Measurements from ENCODE around the gene KLB. TPM values are rescaled to one million over a fixed set of nuclear protein-coding genes. Genes with fewer than 3 reads are reported as not detected.
"Not testable (repeated sequence)": the region's sequence is repeated elsewhere in the genome, so short reads cannot be mapped to it uniquely, and the experiment has no call there.

KLB gene
- total RNA-seq, 1 donor from 2014 or later, result not detected

DNA sequence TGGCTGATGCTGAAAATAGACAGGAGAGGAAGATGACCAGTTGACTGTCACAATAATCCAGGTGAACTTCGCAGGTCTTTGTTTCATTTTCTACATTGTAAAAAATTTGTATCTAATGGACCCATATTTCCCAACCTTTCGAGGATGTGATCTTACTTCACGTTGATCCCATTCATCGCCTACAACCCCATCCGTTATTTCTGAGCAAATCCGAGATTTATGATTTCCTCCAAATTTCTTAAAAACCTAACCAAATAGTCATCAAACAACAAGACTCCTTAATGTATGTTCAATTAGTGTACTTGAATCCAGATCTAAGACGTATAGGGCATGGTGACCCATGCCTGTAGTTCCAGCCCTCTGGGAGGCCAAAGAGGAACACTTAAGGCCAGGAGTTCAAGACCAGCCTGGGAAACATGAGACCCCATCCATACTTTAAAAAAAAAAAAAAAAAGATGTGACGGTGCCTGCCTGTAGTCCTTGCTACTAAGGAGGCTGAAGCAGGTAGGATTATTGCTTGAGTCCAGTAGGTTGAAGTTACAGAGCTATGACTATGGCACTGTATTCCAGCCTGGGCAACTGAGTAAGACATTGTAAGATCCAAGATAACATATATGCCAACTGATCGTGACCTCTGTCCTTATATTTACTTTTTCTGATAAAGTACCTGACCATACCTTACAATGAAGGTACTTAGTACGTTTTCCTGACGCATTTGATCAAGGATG is 46.3 kb downstream of the KLB start:
- no peaks in the 10 kb centered on the region for H3K9me3 Mint-ChIP-seq
- H3K36me3 Mint-ChIP-seq (ENCODE audit: low read depth), result peaks cover 34% of the 10 kb centered on the region
- peaks cover 34% of the 10 kb centered on the region for H3K4me1 Mint-ChIP-seq
- TF ChIP-seq, protein P1, sequence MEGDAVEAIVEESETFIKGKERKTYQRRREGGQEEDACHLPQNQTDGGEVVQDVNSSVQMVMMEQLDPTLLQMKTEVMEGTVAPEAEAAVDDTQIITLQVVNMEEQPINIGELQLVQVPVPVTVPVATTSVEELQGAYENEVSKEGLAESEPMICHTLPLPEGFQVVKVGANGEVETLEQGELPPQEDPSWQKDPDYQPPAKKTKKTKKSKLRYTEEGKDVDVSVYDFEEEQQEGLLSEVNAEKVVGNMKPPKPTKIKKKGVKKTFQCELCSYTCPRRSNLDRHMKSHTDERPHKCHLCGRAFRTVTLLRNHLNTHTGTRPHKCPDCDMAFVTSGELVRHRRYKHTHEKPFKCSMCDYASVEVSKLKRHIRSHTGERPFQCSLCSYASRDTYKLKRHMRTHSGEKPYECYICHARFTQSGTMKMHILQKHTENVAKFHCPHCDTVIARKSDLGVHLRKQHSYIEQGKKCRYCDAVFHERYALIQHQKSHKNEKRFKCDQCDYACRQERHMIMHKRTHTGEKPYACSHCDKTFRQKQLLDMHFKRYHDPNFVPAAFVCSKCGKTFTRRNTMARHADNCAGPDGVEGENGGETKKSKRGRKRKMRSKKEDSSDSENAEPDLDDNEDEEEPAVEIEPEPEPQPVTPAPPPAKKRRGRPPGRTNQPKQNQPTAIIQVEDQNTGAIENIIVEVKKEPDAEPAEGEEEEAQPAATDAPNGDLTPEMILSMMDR (conservative IDR thresholded peaks at IDR 0.05), result no peak
- no peak for DNase-seq (ENCODE audit: low read depth, low spot score)
- H3K27ac Mint-ChIP-seq (ENCODE audit: unreplicated experiment), result no peak overlapping the region
- H3K4me3 Mint-ChIP-seq, result peak overlapping the region; percentile 23
- H3K27me3 Mint-ChIP-seq (ENCODE audit: low read depth), result no peaks in the 10 kb centered on the region

DNA sequence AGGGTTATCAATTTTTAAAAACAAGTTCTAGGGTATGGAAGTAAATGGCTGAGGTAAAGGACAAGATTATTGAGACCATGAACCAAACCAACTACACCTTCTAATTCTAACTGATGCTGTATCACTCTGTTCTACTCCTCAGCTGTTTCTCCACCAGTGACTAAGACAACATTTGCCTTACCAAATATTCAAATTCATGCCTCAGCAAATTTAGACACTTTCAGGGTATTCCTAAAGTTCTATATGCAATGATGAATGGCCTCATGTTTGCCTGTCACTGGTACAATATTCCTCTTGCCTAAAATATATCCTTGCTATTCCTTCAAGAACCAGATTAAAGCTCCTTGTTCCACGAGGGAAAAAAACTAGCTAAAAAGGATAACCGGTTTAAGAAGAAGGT is 47.0 kb downstream of the KLB start:
- no peaks in the 10 kb centered on the region for H3K9me3 Mint-ChIP-seq
- peak overlapping the region; percentile 20 for H3K4me3 Mint-ChIP-seq
- TF ChIP-seq, protein P1 (conservative IDR thresholded peaks at IDR 0.05), result no peak
- no peak for DNase-seq (ENCODE audit: low read depth, low spot score)
- no peaks in the 10 kb centered on the region for H3K27me3 Mint-ChIP-seq (ENCODE audit: low read depth)
- H3K4me1 Mint-ChIP-seq, result peaks cover 39% of the 10 kb centered on the region
- H3K36me3 Mint-ChIP-seq (ENCODE audit: low read depth), result peaks cover 38% of the 10 kb centered on the region
- no peak overlapping the region for H3K27ac Mint-ChIP-seq (ENCODE audit: unreplicated experiment)

DNA sequence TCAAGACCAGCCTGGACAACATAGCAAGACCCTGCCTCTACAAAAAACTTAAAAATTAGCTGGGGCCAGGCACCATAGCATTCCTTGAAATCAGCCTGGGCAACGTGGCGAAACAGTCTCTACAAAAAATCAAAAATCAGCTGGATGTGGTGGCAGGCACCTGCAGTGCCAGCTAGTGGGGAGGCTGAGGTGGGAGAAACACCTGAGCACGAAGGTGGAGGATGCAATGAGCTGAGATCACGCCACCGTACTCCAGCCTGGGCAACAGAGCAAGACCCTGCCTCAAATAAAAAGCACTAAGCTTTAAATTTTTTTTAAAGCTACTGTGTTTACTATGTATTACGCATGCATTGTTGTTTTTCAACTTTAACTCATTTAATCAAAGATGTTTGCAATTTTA is 48.8 kb downstream of the KLB start:
- peaks cover 47% of the 10 kb centered on the region for H3K4me1 Mint-ChIP-seq
- no peak overlapping the region for H3K27ac Mint-ChIP-seq (ENCODE audit: unreplicated experiment)
- H3K27me3 Mint-ChIP-seq (ENCODE audit: low read depth), result no peaks in the 10 kb centered on the region
- TF ChIP-seq, protein P1 (conservative IDR thresholded peaks at IDR 0.05), result no peak
- peak overlapping the region; percentile 49 for H3K4me3 Mint-ChIP-seq
- no peak for DNase-seq (ENCODE audit: low read depth, low spot score)
- H3K36me3 Mint-ChIP-seq (ENCODE audit: low read depth), result peaks cover 36% of the 10 kb centered on the region
- H3K9me3 Mint-ChIP-seq, result no peaks in the 10 kb centered on the region

DNA sequence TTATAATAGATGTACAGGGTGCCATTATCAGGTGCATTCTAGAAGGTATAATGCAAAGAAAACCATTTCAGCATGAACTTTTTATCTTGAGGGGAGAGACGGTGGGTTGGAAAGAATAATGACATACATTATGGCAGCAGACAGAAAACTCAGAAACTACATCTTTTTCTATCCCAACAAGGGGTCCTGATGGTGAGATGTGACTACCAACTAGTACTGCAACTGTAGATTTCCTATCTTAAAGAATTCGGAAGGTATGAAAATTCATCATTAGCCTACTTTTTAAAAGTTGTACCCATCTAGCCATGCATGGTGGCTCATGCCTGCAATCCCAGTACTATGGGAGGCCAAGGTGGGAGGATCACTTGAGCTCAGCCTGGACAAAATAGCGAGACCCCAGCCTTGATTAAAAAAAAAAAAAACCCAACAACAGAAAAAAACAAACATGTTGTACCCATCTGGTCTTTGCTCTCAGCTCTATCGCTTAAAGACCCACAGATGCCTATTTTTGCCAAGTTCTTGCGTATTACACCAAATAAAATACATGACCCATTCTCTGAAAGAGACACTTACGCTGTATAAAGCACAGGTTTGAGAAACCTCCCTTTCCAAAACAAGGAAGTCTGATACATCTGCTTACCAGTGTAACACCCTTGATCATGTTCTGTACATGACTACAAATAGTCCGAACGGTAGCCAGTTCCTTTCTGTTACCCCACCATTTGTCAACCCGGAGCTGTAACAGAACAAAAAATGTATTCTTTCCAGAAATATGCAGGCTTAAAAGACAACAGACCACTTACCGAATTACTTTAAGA is 50.4 kb downstream of the KLB start:
- Mint-ChIP-seq H3K27ac (ENCODE audit: unreplicated experiment) (peak overlapping the region; percentile 99), H3K4me1 (peaks cover 44% of the 10 kb centered on the region), H3K9me3 (no peaks in the 10 kb centered on the region), H3K4me3 (peak overlapping the region; percentile 96), H3K27me3 (ENCODE audit: low read depth) (no peaks in the 10 kb centered on the region), H3K36me3 (ENCODE audit: low read depth) (peaks cover 32% of the 10 kb centered on the region)
- TF ChIP-seq, protein P1 (conservative IDR thresholded peaks at IDR 0.05), result no peak
- DNase-seq (ENCODE audit: low read depth, low spot score), result no peak

DNA sequence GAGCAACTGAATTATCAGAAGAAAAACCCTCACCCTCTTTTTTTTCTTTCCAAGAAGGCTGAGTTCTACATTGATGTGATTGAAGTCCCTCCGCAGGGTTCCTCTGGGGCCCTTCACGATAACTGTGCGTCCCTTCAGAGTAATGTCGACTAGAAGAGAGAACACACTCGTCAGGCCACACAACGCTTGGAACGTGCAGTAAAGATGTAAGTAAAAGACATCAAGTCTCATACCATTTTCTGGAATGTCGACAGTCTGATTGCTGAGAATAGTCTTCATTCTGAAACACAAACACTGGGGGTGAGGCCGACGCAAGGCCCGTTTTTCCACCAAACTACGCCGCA is 51.4 kb downstream of the KLB start:
- Mint-ChIP-seq H3K4me3 (peak overlapping the region; percentile 96), H3K4me1 (peaks cover 43% of the 10 kb centered on the region), H3K27ac (ENCODE audit: unreplicated experiment) (peak overlapping the region; percentile 99), H3K36me3 (ENCODE audit: low read depth) (peaks cover 26% of the 10 kb centered on the region)
- H3K27me3 Mint-ChIP-seq (ENCODE audit: low read depth); DNase-seq (ENCODE audit: low read depth, low spot score); H3K9me3 Mint-ChIP-seq: not testable (repeated sequence)
